DMS53 (cell line): ENCODE measurements around the gene RFX1.
"Not testable (repeated sequence)": the region's sequence is repeated elsewhere in the genome, so short reads cannot be mapped to it uniquely, and the experiment has no call there.

Experiments
- DNase-seq: peaks from one replicate; lab custom pipeline; 2025; lab: John Stamatoyannopoulos, UW

The RFX1 gene

DNA sequence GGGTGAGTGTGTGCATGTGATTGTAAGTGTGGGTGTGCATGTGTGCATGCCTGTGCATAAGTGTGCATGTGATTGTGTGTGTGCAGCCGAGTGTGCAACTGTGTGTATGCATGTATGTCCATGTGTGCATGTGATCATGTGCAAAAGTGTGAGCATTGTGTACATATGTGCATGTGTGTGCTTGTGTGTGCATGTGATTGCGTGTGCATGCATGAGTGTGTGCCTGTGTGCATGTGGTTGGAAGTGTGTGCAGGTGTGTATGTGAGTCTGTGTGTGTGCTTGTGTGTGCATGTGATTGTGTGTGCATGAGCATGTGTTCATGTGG lies 71.4 kb downstream of the RFX1 start:
- DNase-seq, result no peak

DNA sequence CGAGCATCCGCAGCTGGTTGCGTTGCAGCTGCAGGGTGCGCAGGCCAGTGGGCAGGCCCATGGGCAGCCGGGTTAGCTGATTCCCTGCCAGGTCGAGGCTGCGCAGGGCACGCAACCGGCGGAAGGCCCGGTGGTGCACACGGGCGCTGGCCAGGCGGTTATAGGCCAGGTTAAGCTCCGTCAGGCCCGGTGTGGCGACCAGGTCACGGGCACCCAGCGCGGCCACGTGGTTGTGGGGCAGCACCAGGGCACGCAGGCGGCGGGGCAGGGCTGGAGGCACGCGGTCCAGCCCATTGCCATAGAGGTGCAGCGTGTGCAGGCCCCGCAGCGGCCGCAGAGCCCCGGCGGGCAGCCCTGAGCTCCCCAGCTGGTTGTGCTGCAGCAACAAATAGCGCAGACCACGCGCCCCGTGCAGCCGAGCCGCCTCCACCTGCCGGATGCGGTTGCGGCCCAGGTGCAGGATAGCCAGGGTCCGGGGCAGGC lies 73.2 kb downstream of the RFX1 start:
- DNase-seq, result peak; percentile 78

DNA sequence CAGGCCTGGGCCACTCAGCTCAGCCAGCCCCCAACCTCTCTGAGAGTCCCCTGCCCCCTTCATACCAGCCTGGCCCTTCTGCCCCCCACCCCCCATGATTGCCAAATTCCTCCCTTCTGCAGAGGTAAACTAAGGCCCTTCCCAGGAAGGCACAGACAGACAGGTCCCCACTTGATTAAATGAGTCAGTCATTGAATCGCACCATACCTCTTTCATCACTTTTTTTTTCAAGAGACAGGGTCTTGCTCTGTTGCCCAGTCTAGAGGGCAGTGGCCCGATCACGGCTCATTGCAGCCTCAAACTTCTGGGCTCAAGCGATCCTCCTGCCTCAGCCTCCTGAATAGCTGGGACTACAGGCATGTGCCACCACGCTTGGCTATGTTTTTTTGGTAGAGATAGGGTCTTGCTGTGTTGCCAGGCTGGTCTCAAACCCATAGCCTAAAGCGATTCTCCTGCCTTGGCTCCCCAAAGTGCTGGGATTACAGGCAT lies 73.9 kb downstream of the RFX1 start:
- no peak for DNase-seq

DNA sequence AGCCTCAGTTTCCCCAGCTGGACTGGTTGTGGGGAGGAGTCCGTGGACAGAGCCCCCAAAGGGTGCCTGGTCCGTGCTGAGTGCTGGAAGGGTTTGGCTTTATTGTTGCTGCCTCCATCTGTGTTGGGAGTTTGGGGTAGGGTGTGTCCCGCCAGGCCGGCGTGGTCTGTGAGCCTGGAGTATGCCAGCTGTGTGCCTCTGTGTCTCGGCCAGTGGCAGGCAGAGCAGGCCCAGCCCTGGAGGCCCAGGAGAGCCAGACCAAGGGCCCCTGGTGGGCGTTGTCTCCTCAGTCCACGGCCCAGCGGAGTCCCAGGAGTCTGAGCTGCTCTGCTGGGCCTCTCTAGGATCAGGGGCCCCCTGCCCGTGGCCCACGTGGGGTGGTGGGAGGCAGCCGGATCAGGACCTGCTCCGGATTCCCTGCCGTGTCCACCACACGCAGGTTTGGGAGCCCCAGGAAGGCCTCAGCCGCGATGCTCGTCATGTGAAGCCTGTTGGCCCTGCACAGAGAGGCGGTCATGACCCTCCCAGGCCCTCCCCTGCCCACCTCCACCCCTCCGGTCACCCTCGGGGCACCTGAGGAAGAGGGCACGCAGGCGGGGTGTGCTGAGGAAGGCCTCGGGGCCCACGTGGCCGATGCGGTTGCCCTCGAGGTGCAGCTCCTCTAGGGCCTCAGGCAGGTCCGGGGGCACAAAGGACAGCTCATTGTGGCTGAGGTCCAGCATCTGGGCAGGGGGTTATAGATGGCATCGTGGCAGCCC lies 74.5 kb downstream of the RFX1 start:
- DNase-seq, result no peak

DNA sequence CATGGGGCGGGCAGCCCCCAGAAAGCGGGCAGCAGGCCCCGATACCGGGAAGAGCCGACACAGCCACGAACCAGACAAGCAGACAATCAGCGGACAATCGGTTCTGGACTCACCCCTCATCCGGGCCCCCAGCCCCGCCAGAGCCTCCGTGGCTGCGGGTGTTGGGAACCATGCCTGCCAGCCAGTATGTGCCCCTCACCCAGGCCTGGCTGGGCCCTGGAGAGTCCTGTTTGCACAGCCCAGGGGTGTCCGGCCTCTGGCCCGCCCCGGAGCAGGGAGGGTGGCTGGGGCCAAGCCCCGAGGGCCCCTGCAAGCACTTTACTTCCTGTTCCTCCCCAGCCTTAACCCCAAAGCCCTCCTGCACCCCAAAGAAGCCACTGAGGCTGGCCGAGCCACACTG lies 75.7 kb downstream of the RFX1 start:
- no peak for DNase-seq

DNA sequence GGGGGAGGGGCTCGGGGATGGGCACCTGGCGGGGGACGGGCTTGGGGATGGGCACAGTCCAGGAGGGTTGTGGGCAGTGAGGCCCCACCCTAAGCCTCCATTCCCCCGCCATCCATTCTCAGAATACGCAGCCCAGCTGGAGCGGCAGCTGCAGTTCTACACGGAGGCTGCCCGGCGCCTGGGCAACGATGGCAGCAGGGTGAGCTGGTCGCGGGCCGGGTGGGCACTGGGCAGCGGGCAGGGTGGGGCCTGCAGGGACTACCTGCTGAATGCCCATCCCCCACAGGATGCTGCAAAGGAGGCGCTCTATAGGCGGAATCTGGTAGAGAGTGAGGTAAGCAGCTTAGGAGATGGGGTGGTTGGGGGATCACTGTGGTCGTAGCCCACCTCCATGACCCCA lies 76.2 kb downstream of the RFX1 start:
- DNase-seq, result peak; percentile 14

DNA sequence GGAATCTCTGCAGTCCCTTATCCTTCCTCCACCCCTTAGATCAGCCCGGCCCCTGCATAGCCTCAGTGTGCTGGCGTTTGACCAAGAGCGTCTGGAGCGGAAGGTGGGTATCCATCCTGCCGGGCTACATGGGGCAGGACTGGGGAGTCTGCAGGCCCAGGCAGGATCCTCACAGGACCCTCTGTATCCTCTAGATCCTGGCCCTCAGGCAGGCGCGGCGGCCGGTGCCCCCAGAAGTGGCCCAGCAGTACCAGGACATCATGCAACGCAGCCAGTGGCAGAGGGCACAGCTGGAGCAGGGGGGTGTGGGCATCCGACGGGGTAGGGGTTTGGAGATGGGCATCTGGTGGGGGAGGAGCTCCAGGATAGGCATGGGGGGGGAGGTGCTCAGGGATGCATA lies 76.8 kb downstream of the RFX1 start:
- no peak for DNase-seq

DNA sequence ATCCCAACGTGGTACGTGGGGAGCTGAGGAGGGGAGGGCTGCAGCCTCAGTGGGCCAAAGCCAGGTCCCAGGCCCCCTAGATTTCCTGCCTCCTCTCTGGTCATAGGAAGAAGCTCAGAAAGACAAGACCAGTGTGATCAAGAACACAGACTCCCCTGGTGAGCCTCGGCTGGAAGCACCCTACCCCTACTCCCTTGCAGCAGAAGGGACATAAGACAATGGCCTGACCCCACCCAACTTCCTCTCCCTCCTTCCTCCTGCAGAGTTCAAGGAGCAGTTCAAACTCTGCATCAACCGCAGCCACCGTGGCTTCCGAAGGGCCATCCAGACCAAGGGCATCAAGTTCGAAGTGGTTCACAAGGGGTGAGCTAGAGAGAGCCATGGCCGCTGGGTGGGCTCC lies 79.4 kb downstream of the RFX1 start:
- no peak for DNase-seq

DNA sequence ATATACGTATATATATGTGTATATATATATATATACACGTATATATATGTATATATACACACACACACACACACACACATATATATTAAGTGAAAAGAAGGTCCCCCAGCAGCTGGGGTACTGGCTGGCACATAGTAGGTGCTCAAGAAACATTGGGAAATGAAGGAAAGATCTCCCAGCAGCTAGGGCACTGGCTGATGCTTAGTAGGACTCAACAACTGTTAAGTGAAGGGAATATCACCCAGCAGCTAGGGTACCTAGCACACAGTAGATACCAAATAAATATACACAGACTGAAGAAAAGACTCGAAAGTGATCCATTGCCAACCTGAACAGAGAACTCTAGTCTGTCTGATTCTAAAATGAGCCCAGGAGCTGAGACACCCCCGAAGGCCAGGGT lies 80.1 kb downstream of the RFX1 start:
- DNase-seq, result no peak

DNA sequence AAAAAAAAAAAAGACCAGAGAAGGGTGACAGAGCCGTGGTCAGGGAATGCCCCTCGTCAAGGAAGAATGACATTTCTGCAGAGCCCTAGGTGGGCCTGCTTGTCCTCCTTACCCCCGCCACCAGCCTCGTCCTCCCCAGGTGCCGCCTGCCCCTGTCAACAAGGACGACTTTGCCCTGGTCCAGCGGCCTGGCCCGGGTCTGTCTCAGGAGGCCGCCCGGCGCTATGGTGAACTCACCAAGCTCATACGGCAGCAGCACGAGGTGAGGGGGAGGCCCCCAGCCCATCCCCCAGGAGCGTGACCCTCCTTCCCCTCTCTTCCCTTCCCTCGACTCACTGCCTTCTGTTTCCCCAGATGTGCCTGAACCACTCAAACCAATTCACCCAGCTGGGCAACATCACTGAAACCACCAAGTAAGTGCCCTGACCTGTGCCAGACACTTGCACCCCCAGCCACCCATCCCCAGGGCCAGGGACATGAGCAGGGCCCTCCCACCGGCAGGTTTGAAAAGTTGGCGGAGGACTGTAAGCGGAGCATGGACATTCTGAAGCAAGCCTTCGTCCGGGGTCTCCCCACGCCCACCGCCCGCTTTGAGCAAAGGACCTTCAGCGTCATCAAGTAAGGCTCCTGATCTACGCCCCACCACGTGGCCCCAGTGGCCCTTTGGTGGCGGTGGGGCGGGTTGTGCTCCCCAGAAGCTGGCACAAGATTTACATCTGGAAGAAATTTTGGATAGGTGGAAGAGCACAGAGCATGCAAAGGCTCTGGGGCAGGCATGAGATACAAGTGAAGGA lies 82.7 kb downstream of the RFX1 start:
- DNase-seq, result no peak

DNA sequence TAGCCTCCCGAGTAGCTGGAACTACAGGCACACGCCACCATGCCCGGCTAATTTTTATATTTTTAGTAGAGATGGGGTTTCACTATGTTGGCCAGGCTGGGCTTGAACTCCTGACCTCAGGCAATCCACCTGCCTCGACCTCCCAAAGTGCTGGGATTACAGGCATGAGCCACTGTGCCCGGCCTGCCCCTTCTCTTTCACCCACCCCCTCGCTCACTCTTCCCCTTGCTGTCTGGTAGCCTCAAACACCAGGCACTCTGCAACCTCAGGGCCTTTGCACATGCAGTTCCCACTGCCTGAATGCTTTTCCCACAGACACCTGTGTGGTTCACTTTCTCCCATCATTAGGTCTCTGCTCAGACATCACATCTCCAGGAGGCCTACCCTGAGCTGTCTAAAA lies 84.0 kb downstream of the RFX1 start:
- not testable (repeated sequence) for DNase-seq

DNA sequence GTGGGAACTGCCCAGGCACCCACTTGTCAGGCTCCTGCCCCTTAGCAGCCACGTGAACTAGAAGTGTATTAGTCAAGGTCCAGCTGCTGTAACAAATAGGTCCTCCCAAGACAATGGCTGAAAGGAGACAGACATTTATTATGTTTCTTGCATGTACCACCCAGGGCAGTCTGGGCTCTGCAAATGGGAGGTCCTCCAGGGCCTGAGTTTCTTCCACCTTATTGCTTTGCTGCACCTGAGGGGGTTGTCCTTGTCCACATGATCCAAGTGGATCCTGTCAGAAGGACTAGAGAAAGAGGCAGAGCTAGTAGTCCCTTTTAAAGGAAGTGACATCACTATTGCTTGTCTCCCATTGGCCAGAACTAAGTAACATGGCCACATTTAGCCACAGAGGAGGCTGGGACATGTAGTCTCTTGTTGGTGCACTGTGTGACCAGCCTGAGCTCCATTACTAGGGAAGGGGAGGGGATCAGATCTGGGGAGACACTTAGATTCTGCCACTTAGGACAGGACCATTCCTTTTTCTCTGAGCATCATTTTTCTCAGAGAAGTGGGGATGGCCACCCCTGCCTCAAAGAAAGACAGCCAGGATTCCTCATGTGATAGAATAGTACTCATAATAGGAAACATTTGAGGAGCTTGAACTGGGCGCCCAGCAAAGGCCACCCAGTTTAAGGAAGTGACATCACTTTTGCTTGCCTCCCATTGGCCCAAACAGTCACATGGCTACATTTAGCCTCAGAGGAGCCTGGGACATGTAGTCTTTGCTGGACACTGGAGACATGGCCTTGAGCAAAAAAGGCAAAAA lies 85.0 kb downstream of the RFX1 start:
- DNase-seq, result peak; percentile 66

DNA sequence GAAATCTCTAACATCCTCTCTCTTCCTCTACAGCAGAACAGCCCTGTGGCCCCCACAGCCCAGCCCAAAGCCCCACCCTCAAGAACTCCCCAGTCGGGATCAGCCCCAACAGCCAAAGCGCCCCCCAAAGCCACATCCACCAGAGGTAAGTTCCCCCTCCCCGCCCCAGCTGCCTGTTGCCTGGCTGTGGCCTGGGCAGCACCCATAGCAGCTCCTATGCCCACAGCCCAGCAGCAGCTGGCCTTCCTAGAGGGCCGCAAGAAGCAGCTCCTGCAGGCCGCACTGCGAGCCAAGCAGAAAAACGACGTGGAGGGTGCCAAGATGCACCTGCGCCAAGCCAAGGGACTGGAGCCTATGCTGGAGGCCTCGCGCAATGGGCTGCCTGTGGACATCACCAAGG lies 85.6 kb downstream of the RFX1 start:
- DNase-seq, result no peak

DNA sequence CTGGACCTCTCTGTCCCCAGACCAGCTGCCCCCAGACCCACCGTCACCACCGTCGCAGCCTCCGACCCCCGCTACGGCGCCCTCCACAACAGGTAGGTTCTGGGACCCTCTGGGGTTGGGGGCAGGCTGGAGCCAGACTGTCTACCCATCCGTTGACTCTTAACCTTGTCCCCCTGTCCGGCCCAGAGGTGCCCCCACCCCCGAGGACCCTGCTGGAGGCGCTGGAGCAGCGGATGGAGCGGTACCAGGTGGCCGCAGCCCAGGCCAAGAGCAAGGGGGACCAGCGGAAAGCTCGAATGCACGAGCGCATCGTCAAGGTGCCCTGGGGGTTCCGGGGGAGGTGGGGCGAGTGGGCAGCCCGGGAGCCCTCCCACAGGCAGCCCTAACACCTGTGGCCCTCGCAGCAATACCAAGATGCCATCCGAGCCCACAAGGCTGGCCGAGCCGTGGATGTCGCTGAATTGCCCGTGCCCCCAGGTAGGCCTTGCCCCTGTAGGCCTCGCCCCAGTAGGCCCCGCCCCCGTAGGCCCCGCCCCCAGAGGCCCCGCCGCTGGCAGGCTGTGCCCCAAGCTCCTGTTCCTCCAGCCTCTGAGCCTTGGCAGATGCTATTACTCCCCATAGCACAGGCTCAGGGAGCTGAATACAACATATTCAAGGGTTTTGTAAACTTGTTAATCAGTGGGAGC lies 87.3 kb downstream of the RFX1 start:
- no peak for DNase-seq

DNA sequence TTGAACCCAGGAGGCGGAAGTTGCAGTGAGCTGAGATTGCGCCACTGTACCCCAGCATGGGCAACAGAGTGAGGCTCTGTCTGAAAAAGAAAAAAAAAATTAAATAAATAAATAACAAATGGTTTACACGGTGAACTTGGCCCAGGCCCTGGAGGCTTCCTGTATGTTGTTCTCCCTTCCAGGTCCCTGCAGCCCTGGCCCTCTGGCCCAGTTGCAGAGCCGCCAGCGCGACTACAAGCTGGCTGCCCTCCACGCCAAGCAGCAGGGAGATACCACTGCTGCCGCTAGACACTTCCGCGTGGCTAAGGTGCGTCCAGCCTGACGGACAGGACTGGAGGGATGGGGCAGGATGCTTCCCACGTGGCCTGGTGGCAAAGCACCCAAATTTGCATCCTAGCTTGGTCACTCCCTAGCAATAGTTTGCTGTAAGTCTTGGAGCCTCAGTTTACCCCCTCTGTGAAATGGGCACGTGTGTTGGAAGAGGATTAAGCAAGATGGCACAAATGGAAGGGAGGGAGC lies 88.2 kb downstream of the RFX1 start:
- no peak for DNase-seq

DNA sequence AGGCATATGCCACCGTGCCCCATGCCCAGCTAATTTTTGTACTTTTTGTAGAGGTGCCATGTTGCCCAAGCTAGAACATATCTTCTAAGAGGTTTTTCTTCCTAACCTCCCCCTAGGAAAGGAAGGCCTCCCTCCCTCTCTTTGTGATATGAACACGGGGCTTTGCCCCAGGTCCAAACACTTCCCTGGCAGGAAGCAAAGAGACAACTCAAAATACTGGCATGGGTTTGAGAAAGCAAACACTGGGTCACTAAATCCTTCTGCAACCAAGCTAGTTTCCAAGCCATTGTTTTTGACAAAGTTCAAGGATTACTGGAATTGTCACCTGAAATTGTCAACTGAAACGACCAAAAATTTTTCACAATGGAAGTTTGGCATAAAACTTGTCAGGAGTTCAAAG lies 91.3 kb downstream of the RFX1 start:
- DNase-seq, result no peak

DNA sequence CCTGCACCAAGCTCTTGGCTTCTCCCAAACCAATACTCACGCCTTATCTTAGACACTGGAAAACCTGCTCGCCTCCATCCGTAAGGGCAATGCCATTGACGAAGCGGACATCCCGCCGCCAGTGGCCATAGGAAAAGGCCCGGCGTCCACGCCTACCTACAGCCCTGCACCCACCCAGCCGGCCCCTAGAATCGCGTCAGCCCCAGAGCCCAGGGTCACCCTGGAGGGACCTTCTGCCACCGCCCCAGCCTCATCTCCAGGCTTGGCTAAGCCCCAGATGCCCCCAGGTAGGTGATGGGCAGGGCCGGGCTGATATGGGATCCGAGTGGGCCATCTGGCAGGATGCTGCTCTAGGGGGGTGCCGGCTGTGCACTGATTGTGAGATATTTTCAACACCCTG lies 92.8 kb downstream of the RFX1 start:
- DNase-seq, result no peak
